Measurements from ENCODE around the gene ZNF710. TPM values are rescaled to one million over a fixed set of nuclear protein-coding genes. Genes with fewer than 3 reads are reported as not detected.

Gene ZNF710
- total RNA-seq, 1 experiment from 2014 or later, result 4.5 TPM

DNA sequence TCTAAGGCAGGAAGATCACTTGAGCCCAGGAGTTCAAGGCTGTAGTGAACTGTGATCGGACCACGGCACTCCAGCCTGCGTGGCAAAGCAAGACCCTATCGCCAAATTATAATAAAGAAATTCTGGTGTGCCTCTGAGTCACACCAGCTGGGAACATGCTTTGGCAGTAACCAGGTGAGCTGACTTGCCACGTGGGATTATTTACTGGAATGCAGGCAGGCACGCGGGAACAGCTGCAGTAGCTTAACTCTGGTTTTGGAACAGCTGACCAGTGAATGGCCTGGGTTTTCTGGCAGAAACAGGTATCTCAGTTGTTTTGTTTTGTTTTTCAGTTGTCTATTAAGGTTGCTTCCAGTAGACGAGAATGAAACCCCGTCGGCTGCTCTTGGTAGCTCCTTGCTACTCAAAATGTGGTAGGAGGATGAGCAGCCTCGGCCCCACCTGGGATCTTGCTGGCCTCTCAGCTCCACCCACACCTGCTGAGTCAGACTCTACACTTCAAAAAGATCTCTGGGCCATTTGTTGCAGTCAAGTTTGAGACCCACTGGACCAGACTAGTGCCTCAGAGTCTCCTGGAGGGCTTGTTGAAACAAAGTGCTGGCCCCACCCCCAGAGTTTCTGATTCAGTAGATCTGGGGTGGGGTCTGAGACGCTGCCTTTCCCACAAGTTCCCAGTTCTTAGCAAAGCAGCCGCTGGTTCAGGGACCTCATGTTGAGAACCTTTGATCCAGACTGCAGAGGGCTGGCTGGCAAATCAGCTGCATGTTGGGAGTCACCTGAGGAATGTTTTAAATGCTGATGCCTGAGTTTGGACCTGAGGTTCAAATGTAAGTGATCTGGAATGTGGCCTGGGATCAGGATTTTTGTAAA is 74.5 kb downstream of the ZNF710 start:
- no peak for DNase-seq (ENCODE audit: extremely low read depth, low read depth)

DNA sequence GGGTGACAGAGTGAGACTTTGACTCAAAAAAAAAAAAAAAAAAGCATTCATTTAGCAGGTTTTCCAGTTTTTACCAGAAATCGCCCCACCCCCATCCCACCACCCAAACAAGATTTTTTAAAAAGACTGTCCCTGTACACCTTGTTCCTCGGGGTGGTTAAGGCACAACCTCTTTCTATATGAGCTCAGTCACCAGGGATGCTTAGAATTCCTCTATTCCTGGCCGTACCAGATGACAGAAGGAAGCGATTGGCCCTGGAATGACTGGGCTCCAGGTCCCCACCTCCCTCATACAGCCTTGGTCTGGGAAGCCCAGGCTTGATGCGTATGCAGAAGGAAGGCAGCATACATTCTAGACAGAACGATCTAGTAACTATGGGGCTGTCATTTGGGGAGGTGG is 75.6 kb downstream of the ZNF710 start:
- no peak for DNase-seq (ENCODE audit: extremely low read depth, low read depth)

DNA sequence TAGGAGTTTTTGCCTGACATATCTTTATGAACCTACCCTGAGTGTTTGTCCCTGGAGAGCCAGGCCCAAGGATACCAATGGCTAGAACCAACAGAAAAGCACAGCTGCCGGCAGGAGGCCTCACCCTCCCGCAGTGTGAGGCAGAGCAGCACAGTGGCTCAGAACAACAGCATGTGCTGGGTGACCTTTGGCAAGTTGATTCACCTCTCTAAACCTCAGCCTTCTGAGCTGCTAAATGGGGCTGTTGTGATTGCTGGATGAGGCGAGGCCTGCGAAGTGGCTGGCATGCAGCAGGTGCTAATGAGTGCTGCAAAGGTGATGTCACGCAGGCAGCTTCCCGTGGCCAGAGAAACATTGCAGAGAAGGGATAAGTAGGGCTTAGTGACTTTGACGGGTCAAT is 77.8 kb downstream of the ZNF710 start:
- DNase-seq (ENCODE audit: extremely low read depth, low read depth), result no peak

DNA sequence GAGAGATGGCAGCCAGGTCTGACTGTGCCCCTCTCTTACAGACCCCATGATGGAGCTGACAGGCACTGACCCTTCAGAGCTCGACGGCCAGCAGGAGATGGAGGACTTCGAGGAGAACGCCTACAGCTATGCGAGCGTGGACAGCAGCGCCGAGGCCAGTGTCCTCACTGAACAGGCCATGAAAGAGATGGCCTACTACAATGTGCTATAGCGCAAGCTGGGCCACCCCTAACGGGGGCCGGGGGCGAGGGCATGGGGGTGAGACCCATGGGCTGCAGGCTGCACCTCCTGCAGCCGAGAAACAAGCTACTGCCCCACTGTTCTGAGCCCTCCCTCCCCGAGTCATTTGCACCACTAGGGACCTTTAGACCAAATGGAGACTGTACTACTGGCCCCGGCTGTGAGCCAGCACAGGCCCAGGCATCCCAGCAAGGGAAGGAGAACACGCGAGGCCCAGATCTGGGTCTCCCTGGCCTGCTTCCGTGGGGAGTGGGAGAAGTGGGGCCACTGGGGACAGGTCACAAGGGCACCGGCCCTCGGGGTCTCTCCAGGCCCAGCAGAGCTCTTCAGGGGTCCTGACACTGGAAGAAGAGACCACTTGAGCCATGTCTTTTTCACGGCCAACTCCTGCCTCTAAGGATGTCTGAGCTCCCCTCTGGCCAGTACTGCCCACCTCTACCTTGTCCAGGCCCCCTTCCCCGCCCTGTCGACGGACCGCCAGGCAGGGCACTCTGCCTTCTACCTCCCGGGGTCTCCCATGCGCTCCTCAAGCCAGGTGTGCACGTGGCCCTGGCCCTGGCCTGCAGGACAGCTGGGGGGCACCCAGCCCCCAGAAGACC is 78.7 kb downstream of the ZNF710 start:
- no peak for DNase-seq (ENCODE audit: extremely low read depth, low read depth)

DNA sequence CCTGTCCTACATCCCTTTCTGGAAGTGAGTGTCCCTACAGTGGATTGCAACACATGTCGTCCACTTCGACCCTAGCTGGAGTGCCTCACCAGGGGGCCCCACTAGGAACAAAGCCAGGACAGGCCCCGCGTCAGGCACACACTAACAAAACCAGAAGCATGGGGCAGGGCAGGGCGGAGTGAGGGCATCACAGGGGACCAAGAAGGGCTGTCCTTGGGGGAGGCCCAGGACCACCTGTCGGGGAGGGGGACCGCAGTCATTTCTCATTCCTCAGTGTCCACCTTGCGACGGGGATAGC is 79.3 kb downstream of the ZNF710 start:
- no peak for DNase-seq (ENCODE audit: extremely low read depth, low read depth)

DNA sequence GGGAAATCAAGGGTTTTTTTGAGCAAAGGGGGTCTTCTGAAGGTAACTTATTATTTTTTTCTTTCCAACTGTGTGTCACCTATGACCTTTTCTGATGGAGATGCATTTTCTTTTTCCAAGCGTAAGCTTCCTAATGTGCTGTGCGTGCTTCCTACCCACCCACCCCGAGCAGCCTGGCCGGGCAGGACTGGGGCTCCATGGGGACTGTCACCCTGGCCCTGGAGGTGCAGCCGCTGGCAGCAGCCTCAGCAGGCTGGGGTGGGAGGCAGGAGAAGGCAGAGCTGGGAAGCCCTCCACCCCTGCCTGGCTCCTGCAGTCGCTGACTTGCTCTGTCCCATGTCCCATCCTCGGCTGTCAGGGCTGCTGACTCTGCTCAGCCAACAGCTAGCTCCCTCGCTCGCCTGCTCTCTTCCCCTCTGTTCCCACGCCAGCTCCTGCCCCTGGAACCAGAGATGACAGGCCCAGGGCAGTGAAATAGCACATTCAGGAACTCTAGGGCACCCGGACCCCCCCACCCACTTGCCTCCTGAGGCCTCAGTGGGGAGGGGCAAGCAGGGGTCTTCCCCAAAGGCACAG is 79.8 kb downstream of the ZNF710 start:
- no peak for DNase-seq (ENCODE audit: extremely low read depth, low read depth)

DNA sequence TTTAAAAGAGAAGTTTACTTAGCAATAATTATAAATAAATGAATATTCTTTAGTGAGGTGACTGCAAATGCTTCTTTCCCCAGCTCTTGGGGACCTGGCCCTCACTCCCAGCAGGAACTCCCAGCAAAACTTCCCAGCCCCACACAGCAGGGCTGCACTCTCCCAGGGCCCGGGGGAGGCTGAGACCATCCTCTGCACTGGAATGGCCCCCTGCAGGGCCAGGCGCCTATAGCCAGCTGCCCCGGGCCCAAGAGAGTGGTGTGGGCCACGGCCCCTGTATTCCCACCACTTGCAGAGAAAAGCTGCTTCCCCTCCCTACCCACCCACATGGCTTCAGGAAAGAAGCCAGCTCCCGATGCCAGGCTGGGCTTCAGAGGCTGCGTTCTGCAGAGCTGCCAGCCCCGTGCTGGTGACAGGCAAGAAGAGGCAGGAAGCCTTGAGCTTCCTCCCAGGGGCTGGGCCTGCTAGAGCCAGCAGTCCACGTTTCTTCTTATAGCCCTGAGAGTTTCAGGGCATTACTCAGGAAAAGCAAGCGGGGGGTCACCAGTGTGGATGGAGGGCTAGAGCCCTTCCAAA is 81.1 kb downstream of the ZNF710 start:
- DNase-seq (ENCODE audit: extremely low read depth, low read depth), result no peak

DNA sequence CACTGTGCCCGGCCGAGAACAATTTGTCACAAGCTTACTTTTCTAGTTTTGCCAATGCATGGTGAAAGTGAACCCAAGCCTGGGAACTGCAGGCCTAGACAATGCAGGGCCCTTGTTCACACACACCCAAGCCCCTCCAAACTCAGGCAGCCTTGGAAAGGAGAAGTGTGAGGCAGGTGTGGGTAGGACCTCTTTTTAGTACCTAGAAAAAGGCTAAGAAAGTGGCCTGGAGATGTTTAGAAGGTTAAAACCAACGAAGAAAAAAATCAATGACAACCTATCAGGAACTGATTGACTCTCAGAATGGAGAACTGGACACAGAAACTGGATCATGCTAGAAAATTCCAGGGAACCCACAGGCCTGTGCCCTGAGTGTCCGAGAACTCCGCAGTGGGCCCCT is 82.3 kb downstream of the ZNF710 start:
- no peak for DNase-seq (ENCODE audit: extremely low read depth, low read depth)

DNA sequence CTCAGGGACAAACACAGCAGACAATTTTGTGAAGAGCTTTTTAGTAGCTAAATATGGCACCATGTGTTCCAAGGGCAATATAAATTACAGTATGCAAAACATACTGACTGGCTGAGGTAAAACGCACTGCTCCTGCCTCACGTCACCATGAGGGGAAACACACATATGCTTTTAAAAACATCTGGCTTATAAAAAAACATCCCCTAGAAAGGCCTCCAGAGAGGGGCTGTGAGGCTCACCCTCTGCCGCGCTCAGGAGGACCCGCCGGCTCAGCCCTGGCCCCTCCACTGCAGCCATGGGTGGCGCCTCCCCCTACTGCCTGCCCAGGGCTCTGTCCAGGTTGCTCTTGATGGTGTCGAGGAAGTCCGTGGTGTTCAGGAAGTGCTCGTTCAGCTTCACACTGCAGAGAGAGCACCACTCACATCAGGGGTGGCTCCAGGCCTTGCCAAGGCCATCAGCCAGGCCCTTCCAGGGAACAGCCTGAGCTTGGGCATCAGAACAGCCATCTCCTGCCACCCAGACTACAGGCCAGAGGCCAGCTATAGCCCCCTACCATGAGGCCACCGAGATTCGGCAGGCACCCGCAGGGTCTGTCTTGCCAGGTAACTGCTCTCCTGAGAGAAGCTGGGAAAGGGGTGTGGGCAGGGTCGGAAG is 83.0 kb downstream of the ZNF710 start:
- no peak for DNase-seq (ENCODE audit: extremely low read depth, low read depth)

DNA sequence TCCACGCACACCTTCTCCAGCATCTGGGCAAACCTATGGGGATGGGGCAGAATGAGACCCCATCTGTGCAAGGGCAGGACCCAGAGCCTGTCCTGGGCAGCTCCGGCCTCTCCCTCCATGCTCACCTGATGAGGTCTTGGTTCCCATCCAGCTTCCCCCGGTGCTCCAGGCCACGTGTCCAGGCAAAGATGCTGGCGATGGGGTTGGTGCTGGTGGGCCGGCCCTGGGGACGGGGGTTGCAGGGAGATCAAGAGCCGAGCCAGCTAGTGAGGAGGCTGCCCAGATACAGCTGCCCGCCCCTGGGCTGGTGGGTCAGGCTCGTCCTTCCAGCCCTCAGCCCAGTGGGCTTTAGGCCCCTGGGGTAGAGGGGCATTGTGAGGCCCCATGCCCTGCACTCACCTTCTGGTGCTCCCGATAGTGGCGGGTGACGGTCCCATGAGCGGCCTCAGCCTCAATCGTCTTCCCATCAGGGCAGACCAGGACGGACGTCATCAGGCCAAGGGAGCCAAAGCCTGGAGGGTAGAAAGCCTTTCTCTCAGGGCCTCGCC is 83.8 kb downstream of the ZNF710 start:
- no peak for DNase-seq (ENCODE audit: extremely low read depth, low read depth)

DNA sequence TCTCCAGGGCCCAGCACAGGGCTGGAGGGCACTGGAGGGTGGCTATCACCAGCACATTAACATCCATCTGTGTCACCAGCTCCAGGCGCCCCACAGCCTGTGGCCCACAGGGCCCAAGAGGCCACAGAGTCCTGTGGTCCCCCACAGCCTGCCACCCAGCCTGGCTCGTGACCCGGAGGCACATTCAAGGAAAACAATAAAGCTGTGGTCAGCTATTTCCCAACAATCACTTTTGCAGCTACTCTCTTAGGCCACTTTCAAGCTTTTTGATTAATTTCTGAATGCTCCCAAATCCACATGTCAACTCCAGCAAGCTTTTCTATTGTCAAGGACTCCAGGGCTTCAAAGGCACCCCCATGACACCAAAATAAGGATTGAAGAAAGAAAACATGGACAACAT is 84.4 kb downstream of the ZNF710 start:
- DNase-seq (ENCODE audit: extremely low read depth, low read depth), result no peak

DNA sequence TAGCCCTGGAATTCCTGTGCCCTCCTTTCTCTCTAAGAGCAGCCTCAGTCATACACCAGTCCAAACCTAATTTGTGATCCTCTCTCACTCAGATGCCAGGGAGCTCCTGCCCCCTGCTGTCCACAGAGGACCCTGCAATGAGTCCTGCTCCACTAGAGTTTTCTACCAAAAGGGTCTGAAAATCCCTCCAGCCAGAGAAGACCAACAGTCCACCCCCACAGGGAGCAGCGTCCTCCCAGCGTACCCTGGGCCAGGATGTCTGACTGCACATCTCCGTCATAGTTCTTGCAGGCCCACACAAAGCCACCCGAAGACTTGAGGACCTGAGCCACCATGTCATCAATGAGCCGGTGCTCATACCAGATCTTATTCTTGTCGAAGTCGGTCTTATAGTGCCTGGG is 85.7 kb downstream of the ZNF710 start:
- peak; percentile 26 for DNase-seq (ENCODE audit: extremely low read depth, low read depth)

DNA sequence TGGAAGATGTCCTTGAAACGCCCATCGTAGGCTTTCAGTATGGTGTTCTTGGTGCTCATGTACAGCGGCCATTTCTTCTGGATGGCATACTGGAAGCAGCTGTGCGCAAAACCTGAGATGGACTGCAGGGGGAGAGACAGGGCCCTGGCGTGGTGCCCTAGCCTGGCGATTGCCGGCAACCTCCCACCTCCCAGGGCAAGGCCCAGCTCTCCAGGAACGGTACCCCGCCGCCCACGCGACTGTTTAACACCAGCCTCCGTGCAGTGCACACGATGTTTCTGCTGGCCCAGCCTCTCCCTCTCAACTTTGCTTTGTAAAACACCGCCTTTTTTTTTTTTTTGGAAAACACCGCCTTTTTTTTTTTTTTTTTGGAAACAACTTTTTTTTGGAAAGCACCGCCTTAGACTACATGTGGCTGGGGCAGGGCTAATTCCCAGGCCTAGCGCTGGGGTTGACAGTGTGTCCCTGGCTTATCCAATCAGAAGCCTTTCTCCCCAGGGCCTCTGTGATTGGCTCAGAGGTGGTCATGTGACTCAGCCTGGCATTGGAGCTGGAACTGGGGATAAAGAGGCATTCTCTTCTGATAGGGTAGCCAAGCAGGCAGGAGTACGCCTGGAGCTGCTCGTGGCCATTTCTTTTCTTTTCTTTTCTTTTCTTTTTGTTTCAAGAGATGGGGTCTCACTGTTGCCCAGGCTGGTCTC is 86.5 kb downstream of the ZNF710 start:
- peak; percentile 38 for DNase-seq (ENCODE audit: extremely low read depth, low read depth)

DNA sequence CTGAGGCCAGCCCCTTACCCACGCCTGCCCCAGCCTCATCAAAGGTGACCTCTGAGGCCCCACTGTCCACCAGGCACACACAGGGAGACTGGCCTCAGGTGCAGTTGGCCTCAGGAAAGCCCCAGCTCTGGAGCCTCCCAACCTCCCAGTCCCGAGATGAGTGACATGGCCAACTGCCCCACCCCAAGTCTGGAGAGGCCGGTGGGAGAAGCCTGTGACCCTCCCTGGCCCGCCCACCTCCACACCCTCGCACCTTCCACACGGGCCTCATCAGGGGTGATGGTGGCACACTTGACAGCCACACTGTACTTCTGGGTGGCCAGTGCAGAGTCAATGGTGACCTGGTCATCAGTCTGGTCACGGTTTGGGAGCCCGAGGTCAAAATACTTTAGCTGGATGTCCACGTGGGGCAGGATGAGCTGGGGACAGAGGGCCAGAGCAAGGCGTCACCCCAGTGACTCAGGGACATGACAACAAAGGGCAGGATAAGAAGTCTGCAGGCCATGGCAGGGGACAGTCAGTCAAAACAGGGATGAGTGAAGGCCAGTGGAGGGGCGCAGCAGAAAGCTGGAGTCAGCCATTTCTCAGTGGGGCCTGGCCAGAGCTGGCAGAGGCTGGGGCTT is 89.2 kb downstream of the ZNF710 start:
- DNase-seq (ENCODE audit: extremely low read depth, low read depth), result no peak

DNA sequence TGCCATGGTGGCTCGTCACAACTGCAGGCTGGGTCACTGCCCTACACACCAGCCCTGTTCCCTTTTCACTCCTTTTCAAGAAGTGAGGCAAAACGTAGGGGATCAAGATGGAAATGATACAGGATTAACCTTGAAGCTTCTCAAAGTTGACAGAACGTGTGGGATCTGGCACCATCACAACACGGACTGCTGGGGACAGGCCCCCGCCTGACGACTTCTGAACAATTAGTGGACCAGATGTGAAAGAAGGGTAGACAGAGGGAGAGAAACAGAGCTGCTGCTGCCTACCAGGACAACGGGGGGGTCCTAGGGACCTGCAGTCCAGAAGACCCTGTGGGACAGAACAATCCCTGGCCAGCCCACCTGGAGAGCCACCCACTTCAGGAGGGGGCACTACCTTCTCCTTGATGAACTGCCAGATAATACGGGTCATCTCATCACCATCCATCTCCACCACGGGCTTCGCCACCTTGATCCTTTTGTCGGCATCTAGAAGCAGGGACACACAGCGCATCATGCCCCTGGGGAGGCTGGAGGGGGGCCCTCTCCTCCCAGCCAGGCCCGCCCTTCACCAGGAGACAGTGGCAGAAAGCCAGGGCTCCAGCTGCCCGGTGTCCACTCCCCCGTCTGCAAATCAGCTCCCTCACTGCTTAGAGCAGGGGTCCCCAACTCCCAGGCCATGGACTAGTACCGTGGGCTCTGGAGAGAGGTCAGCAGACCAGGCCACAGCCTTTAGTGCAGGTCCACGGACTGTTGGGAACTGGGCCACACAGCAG is 90.2 kb downstream of the ZNF710 start:
- no peak for DNase-seq (ENCODE audit: extremely low read depth, low read depth)

DNA sequence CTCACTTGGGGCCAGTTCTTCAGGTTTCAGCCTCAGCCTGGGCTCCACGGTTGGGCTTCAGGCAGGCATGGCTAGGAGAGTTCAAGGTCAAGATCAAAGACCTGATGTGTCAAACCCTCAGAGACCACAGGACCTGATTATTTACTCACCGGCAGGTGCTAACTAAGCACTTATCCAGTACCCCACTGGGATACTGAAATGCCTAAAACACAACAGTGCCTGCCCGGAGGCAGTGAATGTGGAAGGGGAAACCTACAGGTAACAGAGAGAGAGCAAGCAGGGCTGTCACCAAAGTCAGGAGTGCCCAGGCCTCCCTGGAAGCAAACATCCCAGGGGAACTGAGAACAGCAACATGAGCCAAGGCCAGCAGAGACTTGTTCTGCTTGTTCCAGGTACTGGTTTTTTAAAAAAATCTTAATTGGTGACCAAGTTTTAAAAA is 94.4 kb downstream of the ZNF710 start:
- no peak for DNase-seq (ENCODE audit: extremely low read depth, low read depth)

DNA sequence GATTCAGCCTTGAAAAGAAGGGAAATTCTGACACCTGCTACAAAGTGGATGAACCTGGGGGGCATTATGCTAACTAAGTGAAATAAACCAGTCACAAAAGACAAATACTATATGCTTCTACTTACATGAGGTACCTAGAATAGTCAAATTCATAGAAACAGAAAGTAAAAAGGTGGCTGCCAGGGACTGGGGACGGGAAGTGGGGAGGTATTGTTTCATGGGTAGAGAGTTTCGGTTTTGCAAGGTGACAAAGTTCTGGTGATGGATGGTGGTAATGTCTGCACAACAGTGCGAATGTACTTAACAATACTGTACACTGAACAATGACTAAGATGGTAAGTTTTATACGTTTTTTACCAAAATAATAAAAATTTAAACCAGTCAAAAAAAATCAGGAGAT is 96.4 kb downstream of the ZNF710 start:
- no peak for DNase-seq (ENCODE audit: extremely low read depth, low read depth)

DNA sequence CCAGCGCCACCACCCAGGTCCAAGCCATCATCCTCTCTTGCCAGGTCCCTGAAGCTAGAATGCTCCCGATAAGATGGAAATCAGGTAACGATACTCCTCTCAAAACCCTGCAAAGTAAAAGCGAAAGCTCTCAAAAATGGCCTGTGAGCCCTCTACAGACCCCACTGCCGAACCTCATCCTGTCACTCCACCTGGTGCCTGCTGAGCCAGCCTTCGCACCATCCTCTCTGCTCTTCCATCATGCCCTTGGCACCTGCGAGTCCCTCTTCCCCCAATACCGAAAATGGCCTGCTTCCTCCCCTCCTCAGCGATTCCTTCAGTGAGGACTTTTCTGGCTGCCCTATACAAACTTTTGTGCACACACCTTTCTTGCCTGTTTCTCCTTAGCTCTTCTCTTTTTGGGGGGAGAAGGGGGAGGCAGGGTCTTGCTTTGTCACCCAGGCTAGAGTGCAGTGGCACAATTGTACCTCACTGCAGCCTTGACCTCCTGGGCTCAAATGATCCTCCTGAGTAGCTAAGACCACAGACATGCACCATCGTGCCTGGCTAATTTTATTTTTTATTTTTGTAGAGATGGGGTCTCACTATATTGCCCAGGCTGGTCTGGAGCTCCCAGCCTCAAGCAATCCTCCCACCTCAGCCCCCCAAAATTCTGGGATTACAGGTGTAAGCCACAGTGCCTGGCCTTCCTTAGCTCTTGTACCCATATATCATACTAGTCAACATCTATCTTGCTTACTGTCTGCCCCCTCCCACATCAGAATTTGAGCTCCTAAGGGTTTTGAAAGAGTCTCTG is 98.1 kb downstream of the ZNF710 start:
- DNase-seq (ENCODE audit: extremely low read depth, low read depth), result no peak
